Ammon's horn (tissue), 1 donor: ENCODE data around the gene AP1G2.
A peak's percentile ranks its signal among the peaks of the same experiment; 100 is the strongest.

Source experiments
- DNase-seq: peaks from one replicate; pipeline ENCODE4 v3.0.0-alpha.2; 2016; ENCODE audit warnings: low spot score

The AP1G2 gene

DNA sequence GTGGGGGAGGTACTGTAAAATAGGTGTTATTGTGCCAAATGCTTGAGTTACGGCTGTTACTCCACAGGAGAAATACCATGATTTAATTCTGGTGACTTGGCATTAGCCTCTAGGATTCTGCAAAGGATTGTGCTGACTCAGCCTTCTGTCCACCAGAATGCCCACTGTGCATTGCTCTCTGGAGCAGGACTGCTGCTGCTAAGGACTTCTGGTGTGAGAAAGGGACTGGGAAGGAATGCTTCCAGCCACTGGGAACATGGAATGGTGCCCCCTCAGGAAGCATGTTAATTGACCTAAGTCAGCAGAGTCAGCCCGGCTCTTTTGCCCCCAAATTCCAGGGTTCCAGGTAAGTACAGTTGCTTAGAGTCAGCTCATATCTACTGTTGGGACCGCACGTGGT lies 48.9 kb downstream of the AP1G2 start:
- no peak for DNase-seq

DNA sequence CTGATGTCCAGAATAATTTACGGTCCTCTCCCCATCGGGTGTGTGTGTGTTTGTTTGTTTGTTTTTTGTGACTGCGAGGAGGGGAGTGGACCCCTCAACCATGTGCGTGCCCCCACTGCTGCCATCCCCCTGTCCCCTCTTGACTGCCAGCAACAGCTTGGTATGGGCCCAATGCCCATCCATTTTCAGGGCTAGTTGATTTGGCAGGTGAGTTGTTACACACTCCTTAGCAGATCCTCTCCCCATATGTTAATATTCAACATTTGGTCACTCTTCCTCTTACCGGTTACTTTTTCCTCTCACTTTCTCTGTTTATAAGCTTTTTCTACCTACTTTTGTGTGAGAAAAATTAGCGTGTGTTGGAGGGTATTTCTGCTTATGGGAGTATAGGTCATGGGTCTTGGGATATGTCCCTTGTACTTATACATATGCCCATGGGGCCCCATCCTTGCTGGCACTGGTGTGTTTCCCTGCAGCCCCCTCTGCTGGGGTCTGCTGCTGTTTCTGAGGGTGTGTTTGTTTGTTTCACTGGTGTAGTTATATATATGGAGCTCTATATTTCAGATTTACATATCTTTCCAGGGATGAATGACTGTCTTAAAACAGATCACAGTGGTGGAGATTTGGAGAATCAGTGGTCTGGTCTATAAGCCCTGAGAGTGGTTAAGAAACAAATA lies 49.8 kb downstream of the AP1G2 start:
- DNase-seq: no peak

DNA sequence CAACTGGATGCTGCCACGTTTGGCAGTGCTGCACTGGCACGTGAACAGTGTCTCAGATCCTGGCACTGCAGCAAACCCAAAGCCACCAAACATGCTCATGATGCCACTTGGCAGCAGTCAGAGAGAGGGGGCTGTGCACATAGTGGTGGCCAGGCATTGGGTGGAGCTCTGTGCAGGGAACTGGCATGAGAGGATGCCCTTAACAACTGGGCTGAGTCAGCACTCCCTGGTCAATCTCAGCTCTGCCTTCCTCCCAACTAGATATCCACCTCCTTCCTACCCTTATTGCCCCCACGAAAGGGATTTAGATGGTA lies 53.0 kb downstream of the AP1G2 start:
- peak; percentile 78 for DNase-seq

DNA sequence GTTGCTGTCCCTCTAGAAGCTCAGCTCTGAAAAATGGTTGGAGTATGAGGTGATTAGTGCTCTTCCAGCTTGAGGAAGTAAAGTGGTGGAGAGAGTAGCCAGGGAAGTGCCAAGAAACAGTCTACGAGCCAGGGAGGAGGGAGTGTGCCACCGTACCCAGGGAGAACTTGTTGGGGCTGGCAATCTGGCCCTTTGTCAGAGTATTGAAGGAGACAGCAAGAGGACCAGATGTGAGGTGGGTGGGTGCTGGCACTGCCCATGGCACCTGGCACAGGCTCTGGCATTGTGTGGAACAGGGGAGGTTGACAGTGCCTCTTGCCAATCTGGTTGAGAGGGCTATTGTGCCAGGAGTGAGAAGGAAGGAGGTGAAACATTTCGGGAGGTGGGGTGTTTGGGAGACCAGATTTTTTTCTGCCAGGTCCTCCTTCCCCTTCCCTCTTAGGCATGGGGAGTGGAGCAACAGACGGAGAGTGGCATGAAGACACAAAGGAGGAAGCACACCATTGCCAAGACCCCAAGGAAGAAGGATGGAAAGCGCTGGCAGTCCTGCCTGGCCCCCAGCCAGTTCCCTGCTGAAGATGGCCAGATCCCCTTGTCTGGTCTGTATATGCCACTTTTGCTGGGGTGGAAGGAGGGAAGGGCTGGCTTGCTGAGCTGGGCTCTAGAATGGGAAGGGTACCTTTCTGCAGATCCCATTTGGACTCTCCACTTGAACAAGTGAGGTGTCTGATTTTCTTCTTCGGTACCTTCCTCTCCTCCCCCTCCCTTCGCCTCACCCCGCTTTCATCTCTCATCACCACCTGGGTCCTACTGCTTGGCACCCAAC lies 53.6 kb downstream of the AP1G2 start:
- DNase-seq: peak; percentile 78

DNA sequence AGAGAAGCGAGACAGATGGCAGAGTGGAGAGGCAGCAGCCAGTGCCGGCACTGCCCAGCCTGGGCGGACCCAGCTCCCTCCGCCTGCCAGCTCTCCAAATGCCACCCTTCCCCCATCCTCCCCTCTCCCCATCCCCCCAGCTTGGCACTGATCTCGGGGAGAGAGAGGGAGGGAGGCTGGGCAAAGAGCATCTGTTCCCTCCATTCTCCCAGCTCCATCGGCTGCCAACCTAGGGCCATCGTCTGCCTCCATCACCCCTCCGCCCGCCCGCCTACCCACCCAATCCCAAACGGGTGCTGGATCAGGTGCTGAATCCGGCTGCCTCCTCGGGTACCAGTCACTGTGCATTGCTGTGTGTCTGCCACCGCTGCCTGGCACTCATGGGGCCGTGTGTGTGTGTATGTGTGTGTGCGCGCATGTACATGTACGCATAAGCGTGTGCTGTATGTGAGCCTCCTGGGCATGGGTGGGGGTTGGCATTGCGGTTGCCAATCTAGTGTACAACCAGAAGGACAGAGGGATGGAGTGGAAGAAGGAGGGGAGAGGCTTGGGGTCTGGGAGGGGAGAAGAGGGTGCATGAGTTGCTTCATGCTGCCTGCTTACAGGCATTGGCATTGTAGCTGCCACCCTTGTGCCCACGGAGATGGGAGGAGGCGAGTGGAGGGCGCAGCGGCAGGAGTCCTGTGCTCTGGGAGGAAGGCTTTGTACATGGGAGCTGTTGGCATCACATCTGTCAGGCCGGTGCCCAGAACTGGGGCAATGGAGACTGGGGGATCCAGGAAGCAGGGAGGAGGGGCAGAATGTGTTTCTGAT lies 54.4 kb downstream of the AP1G2 start:
- DNase-seq: peak; percentile 90

DNA sequence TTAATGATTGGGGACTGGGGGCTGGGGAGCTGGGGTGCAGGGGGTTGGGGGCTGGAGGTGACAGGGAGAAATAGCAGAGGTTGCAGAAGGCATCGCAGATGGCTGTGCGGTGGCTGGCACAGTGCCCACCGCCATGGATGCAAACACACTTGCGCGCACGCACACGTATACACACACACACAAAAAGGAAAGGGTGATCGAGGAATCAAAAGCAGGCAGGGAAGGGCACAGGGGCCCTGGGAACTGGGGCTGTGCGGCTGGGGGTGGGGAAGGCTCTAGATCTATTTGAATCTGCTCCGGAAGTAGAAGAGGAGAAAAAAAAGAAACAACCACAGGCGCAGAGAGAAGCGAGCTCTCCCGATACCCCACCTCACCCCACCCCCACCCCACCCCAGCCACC lies 55.4 kb downstream of the AP1G2 start:
- DNase-seq: peak; percentile 51
